ENCODE measurements around the gene TAS2R41. TPM values are rescaled to one million over a fixed set of nuclear protein-coding genes. Genes with fewer than 3 reads are reported as not detected.

The TAS2R41 gene, protein sequence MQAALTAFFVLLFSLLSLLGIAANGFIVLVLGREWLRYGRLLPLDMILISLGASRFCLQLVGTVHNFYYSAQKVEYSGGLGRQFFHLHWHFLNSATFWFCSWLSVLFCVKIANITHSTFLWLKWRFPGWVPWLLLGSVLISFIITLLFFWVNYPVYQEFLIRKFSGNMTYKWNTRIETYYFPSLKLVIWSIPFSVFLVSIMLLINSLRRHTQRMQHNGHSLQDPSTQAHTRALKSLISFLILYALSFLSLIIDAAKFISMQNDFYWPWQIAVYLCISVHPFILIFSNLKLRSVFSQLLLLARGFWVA
- total RNA-seq = under 1 TPM in 1 of 2 donors, not detected in 1; 0.55 TPM
- not detected for polyA plus RNA-seq (ENCODE audit: insufficient read depth, low read depth, low replicate concordance)
- long read RNA-seq, donor 1 = 0 reads
- long read RNA-seq, donor 2 = 0 reads

DNA sequence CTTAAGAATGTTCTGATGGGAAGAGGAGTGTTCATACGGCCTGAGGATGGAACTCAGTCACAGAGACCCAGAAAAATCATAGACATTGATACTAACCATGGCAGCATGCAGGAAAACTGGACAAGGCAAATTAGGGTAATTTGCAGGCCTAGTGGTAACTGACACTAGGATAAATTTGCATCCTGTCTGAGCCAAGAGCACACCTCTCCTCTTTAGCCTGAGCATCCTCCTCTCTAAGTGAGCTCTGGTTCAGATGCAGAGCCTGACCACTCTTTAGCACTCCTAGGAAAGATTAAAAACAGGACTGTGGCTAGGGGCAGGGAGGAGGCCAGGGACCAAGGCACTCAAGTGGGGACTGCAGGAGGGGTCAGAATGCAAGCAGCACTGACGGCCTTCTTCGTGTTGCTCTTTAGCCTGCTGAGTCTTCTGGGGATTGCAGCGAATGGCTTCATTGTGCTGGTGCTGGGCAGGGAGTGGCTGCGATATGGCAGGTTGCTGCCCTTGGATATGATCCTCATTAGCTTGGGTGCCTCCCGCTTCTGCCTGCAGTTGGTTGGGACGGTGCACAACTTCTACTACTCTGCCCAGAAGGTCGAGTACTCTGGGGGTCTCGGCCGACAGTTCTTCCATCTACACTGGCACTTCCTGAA is at the start of gene TAS2R41:
TAS2R41 (plus strand) TSS at position 373 of the 650 bp plus-strand sequence; CDS start at position 373, 0 bp downstream.
- H3K27me3 ChIP-seq = no peaks in the 10 kb centered on the region
- DNase-seq = no peak
- intact Hi-C loops (cut with DNase I; ENCODE audit: low total_unique reads) = no loop called here
- H3K4me1 ChIP-seq = no peaks in the 10 kb centered on the region
- no peak within 1 kb of the TSS for H3K4me3 ChIP-seq
- H3K27ac ChIP-seq = no peak within 1 kb of the TSS
- H3K9me3 ChIP-seq = no peaks in the 10 kb centered on the region
- H3K36me3 ChIP-seq (ENCODE audit: low read depth, missing control alignments) = no peaks in the 10 kb centered on the region
- TF ChIP-seq, protein P1, sequence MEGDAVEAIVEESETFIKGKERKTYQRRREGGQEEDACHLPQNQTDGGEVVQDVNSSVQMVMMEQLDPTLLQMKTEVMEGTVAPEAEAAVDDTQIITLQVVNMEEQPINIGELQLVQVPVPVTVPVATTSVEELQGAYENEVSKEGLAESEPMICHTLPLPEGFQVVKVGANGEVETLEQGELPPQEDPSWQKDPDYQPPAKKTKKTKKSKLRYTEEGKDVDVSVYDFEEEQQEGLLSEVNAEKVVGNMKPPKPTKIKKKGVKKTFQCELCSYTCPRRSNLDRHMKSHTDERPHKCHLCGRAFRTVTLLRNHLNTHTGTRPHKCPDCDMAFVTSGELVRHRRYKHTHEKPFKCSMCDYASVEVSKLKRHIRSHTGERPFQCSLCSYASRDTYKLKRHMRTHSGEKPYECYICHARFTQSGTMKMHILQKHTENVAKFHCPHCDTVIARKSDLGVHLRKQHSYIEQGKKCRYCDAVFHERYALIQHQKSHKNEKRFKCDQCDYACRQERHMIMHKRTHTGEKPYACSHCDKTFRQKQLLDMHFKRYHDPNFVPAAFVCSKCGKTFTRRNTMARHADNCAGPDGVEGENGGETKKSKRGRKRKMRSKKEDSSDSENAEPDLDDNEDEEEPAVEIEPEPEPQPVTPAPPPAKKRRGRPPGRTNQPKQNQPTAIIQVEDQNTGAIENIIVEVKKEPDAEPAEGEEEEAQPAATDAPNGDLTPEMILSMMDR (IDR thresholded peaks at IDR 0.05) = no peak
- no peak for TF ChIP-seq POLR2A (IDR thresholded peaks at IDR 0.05)
- 63 to 69% methylated on average over 1 to 10 of the region's 10 CpGs for WGBS, 2 donors

DNA sequence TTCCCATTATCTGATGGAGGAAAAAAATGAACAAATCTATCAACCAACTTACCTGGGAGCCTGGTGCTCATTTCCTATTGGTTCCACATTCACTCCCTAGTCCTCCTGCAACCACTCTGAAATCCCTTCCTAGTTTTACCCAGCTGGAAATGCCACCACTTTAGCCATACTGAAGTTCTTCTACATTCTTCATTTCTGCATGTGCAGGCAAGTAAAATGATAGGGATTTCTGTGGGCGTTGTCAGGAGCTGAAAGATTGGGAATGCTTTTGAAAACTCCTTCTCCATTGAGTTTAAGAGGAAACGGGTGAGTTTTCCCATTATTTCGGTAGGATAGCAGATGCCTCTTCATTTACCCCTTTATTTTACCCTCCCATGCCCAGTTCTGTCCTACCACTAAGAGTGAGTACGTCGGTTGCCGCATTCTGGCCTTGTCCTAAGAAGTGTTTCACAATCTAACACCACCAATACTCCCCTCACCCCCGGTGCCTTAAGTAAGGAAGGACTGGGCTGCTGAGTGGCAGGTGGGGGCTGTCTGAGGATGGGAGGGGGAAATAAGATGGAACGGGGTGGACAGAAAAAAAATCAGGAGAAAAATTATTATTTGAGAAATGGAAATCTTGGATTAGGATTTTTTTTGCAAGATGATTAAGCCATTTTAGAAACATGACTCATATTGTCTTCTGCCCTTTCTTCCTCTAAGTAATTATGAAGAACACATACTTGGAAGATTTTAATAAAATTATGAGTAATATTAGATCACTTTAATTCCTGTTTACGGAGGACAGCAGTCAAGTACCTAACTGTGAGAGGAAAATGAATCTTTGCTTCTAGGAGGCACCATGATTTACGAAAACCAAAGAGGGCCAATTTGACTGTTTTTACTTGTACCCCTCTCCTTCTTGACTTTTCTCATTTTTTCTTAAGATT is 47.6 kb upstream of the TAS2R41 start:
- H3K27me3 ChIP-seq = no peaks in the 10 kb centered on the region
- no peak overlapping the region for H3K27ac ChIP-seq
- H3K9me3 ChIP-seq = no peaks in the 10 kb centered on the region
- DNase-seq = no peak
- H3K4me1 ChIP-seq = no peaks in the 10 kb centered on the region
- H3K4me3 ChIP-seq = no peak overlapping the region
- TF ChIP-seq, protein P1 (IDR thresholded peaks at IDR 0.05) = no peak
- TF ChIP-seq POLR2A (IDR thresholded peaks at IDR 0.05) = no peak
- WGBS, 2 donors = 77 to 81% methylated on average over 10 of the region's 10 CpGs
- intact Hi-C loops (cut with DNase I; ENCODE audit: low total_unique reads) = no loop called here
- H3K36me3 ChIP-seq (ENCODE audit: low read depth, missing control alignments) = no peaks in the 10 kb centered on the region

DNA sequence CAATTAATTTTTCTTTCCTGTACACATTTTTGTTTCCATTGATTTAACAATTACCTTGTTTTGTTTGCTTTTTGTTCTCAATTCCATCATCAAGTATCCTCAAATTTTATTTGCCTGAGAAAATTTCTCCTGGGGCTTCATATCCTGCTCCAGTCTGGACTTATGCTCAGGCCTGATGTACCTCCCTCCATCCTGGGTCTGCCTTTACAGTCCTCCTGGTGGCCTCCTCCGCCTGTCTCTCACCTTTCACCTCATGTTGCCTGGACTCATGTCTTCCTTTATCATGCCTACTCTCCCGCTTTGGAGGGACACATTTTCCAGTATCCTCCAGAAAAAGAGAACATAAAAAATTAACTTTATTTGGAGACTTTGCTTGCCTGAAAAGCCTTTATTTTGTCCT is 46.6 kb upstream of the TAS2R41 start:
- H3K4me3 ChIP-seq = no peak overlapping the region
- H3K36me3 ChIP-seq (ENCODE audit: low read depth, missing control alignments) = no peaks in the 10 kb centered on the region
- H3K27me3 ChIP-seq = no peaks in the 10 kb centered on the region
- WGBS, 2 donors = 56 to 63% methylated on average over 2 of the region's 2 CpGs
- H3K27ac ChIP-seq = no peak overlapping the region
- intact Hi-C loops (cut with DNase I; ENCODE audit: low total_unique reads) = no loop called here
- no peak for DNase-seq
- no peak for TF ChIP-seq POLR2A (IDR thresholded peaks at IDR 0.05)
- TF ChIP-seq, protein P1 (IDR thresholded peaks at IDR 0.05) = no peak
- H3K9me3 ChIP-seq = no peaks in the 10 kb centered on the region
- H3K4me1 ChIP-seq = no peaks in the 10 kb centered on the region

DNA sequence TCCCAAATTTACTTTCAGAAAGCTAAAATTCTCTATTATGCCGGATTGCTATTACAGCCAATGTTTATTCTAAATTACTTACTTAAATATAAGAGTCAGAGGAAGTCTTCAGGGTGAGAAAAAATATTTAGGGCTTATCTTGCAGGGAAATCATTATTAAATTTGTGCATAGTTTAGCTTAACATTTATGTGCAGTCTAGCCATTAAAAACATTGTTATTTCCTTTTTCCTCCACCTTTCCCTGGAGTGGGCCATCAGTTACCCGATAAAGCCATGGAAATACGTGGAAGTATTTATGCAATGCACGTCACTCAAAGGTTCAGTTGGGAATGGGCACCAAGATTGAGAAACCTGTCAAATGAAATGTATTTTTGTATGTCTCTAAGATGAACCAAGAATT is 43.9 kb upstream of the TAS2R41 start:
- no peaks in the 10 kb centered on the region for H3K9me3 ChIP-seq
- H3K36me3 ChIP-seq (ENCODE audit: low read depth, missing control alignments) = no peaks in the 10 kb centered on the region
- WGBS, 2 donors = 87 to 91% methylated on average over 4 of the region's 4 CpGs
- H3K4me3 ChIP-seq = no peak overlapping the region
- no peaks in the 10 kb centered on the region for H3K27me3 ChIP-seq
- TF ChIP-seq, protein P1 (IDR thresholded peaks at IDR 0.05) = no peak
- no peak for TF ChIP-seq POLR2A (IDR thresholded peaks at IDR 0.05)
- DNase-seq = no peak
- H3K4me1 ChIP-seq = no peaks in the 10 kb centered on the region
- intact Hi-C loops (cut with DNase I; ENCODE audit: low total_unique reads) = no loop called here
- no peak overlapping the region for H3K27ac ChIP-seq
